ENCODE measurements around the gene HMGB4.

The HMGB4 gene

GRCh38 chr1:33849211-33849610, 14.7 kb upstream of the HMGB4 start:
- DNase-seq, result no peak

GRCh38 chr1:33850481-33850880, 13.4 kb upstream of the HMGB4 start:
- DNase-seq, result no peak

DNA sequence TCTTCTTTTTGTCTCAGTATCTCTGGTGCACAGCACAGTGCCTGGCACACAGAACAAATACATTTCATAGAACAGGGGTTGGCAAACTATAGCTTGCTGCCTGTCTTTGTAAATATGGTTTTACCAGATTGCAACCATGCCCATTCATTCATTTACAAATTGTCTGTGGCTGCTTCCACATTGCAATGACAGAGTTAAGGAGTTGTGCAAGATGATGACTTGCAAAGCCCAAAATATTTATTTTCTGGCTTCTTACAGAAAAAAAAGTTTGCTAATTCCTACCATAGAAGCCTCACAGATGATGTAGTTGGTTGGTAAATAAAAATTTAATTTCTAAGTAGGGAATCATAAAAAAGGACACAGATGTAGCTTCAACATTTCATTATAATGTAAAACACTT, 11.2 kb upstream of the HMGB4 start:
- DNase-seq, result no peak

DNA sequence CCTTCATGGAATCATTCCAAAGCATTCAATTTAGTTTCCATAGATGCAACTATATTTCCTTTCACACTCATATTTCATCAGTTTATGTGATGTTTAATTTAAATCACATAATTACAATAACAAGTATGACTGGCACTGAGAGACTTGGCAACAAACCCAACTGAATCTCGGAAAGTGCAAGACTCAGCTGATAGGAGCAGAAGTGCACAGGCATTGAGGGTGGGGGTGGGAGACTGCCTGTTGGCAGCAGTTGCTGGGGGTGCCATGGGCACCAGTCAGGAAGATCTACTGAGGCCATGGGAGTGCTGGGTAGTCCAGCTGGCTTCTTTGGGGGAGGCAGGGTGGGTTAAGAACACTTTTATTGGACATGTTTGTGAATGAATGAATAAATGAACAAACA, 10.4 kb upstream of the HMGB4 start:
- no peak for DNase-seq

DNA sequence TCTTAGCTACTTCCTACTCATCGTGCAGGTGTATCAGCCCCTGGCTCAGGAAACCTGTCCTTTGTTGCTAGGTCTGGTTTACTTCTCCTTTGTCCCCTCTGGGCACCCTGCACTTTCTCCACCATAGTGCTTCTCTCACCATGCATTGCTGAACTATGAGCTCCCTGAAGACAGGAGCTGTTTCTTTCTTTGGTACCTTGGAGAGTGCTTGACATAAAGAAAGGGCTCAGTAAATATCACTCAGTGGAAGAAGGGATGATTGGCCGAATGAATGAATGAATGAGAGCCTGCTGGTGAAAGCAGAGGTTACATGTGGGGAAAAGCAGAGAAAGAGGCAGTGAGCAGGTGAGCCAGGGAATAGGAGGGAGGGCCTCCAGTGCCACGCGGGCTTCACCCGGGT, 9.8 kb upstream of the HMGB4 start:
- no peak for DNase-seq

DNA sequence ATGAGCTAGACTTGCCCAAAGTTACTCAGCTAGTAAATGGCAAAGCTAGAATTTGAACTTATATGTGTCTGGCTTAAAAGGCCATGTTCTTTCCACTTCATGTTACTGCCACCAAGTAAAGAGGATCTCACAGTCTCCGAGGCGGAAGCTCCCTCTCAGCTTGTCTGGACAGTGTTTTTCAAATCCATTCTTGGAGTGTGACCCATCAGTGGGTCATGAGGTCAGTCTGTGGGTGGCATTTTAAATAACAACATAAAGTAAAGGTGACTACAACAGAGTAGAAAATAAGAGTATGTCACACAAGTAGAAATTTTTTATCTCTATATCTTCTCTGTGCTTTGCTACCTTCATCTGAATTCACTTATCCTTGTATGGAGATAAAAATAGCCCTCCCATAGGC, 3.2 kb upstream of the HMGB4 start:
- no peak for DNase-seq

- no peak for DNase-seq
These were observed 846 bp downstream of the HMGB4 start for GRCh38 chr1:33864460-33865389.

DNA sequence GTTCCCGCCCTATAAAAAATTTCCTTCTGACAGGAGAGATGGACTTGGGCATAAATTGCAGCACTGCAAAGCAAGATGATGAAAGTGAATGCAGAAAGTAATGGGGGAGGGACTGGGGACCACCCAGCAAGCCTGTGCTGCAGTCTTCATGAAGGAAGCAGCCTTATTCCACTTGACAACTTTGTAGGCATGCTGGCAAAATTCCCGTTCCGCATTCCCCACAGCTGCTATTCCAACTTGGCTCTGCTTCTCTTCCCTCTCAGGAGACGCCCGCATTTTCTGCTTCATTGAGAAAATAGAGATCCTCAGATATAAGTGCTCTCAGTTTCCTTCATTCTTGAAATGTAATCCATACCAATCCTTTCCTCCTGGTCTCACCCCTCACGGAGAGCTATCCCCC, 2.4 kb downstream of the HMGB4 start:
- DNase-seq, result no peak

DNA sequence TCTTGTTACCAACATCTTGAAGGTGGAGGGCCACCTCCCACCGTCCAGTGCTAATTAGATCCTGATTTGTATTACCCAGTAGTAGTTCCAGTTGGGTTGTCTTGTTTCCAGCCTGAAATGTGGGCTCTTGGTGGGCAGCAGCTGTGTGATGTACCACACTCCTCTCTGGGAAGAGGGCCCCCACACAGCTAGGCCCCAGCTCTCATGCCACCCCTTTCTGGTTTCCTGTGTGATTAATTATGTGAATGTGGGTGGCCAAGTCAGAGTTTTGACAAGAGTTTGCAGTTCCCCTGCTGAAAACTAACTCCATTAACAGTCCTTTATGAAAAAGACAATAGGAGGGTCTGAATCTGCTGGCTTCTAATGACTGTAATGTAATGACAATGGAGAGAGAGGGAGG, 3.8 kb downstream of the HMGB4 start:
- no peak for DNase-seq

GRCh38 chr1:33872275-33872674, 8.4 kb downstream of the HMGB4 start:
- no peak for DNase-seq

- no peak for DNase-seq
These were observed 8.8 kb downstream of the HMGB4 start for GRCh38 chr1:33872683-33873082.

GRCh38 chr1:33874636-33875035, 10.8 kb downstream of the HMGB4 start:
- DNase-seq, result no peak

- DNase-seq, result no peak
These were observed 12.0 kb downstream of the HMGB4 start for GRCh38 chr1:33875862-33876261.

DNA sequence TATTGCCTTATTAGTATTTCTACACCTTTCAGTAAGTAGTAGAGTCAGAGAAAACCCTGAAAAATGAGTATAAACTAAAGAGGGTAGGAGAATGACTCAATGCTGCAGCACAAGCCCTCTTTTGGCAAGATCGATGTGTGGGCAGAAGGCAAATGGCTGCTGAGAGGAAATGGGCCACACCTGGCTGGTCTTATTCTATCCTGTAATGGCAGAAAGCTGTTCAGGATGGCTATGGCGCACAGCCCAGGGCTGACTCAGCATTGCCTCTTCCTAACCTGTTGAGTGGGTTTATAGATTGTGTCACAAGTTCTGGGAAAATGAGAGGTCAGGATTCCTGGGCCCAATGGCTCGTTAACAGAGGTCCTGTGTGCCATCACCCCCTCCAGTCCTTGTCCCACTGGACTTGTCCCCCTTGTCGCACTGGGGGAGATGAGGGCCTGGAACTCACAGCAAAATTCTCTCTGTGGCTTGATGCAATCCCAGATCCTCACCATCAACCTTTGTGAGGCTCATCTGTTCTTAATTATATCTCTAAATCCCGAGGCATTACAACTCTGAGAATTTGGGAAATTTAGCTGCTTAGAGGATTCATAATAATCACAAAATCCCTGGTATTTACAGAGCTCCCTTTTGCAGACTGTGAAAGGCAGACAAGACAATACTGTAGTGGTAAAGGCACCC, 13.2 kb downstream of the HMGB4 start:
- DNase-seq, result no peak

- no peak for DNase-seq
These were observed 14.5 kb downstream of the HMGB4 start for GRCh38 chr1:33878392-33878791.

- no peak for DNase-seq
These were observed 16.4 kb downstream of the HMGB4 start for GRCh38 chr1:33880305-33880704.

DNA sequence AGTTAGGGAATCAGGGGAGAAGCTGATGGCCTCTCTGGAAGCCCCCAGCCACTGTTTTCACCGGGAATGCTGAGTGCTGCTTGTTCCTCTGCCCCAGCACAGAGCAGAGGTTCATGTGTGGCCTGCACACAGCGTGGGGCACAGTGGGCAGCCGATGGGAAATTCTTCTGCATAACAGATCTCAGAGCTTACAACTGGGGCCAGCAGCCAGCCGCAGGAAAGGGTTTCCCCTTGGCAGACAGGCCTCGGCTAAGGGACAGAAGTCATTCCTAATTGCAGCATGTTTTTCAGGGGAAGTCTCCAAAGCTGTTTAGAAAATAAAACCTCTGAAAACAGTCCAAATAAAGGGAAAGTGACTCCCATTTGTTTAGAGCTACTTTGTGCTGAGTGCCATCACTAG, 22.6 kb downstream of the HMGB4 start:
- no peak for DNase-seq

DNA sequence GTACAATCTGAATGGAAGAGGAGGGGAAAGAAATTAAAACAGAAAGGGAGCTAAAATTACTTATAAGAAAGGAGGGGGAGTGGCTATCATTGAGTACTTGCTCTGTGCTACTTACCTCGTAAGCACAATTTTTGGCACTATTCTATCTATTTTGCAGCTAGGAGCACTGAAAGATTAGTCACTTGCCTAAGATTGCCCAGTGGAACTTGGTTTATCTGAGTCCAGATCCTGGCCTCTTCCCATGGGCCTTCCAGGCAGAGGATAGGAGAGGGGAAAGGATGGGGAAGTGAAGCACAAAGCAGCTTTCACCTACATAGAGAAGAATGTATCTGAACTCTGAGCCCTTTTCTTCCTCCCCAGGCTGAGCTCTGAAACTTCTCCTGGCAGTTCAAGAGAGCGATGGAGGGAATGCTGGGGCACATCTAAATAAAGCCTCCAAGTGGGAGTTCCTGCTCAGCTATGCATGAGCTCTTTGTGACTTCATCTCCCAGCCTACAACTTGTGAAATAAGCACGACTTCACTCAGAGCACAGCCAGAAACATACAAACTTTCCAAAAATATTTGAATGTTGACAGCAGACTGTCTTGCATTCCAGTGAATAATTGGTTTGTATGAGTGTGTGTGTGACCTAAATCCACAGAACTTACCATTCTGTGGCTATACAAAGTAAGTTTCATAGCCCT, 29.4 kb downstream of the HMGB4 start:
- no peak for DNase-seq

GRCh38 chr1:33895396-33895795, 31.5 kb downstream of the HMGB4 start:
- DNase-seq, result no peak

DNA sequence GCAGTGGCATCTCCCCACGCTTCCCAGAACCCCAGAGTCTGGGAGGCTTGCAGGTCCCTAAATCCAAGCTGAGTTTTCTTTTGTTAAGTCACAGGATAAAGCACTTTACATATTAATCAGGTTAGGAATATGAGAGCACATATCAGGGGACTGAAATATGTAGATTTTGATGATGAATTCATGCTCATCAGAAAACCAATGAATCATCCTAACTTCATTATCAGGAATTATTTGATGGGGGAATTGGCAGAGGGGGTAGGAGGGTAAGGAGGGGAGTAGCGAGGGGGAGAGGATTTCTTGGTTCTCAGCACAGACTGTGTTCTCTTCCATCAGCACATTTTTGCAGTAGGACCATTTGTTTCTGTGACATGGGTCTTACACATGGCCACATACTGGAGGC, 32.1 kb downstream of the HMGB4 start:
- no peak for DNase-seq

DNA sequence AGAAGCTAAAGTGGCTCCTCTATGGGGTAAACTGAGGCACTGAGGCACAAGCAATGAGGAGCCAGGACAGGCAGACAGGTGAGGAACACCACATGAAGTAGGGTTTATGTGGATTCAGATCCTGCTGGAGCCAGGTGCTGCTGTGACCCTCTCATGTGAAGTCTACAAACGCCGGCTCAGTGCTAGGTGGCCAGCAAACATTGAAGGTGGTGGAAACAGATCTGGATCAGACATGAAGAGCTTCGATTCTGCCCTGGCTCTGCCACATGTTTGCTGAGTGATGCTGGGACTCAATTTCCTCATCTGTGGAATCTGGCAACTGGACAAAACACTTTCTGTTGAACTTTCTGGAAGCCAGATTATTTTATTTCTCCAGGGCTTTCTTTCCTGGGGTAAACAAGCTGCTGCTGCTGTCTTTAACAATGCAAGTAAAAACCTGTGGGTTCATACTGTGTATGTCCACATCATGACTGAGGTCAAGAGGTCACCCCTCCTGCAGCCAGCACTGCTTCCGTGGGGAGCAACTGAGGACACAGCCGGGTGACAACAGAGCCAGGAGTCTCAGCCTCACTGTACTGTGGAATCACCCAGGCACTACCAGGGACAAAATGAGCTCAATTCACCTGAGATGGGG, 33.3 kb downstream of the HMGB4 start:
- no peak for DNase-seq

GRCh38 chr1:33898406-33898805, 34.5 kb downstream of the HMGB4 start:
- no peak for DNase-seq

GRCh38 chr1:33898881-33899280, 35.0 kb downstream of the HMGB4 start:
- no peak for DNase-seq
